GM21390 (cell line): ENCODE measurements around the gene CDC42SE2.
A peak's percentile ranks its signal among the peaks of the same experiment; 100 is the strongest.
"Not testable (repeated sequence)": the region's sequence is repeated elsewhere in the genome, so short reads cannot be mapped to it uniquely, and the experiment has no call there.

Experiments used
- ATAC-seq: cut with Tn5 transposase; IDR thresholded peaks from one replicate; pipeline ENCODE4 v1.9.1; 2021; ENCODE audit not compliant: unreplicated experiment

The CDC42SE2 gene

GRCh38 chr5:131277875-131278740 lies 14.3 kb downstream of the CDC42SE2 start:
- no peak for ATAC-seq

GRCh38 chr5:131278741-131279124 lies 14.9 kb downstream of the CDC42SE2 start:
- ATAC-seq = not testable (repeated sequence)

GRCh38 chr5:131279204-131279603 lies 15.4 kb downstream of the CDC42SE2 start:
- peak; percentile 28 for ATAC-seq

- no peak for ATAC-seq
Measured at GRCh38 chr5:131280417-131280816, 16.6 kb downstream of the CDC42SE2 start.

- ATAC-seq = peak; percentile 45
Measured at GRCh38 chr5:131281133-131281867, 17.4 kb downstream of the CDC42SE2 start.

GRCh38 chr5:131281868-131282234 lies 18.0 kb downstream of the CDC42SE2 start:
- ATAC-seq = no peak

- no peak for ATAC-seq
Measured at GRCh38 chr5:131282235-131282634, 18.4 kb downstream of the CDC42SE2 start.

- peak; percentile 40 for ATAC-seq
Measured at GRCh38 chr5:131285703-131286399, 22.0 kb downstream of the CDC42SE2 start.

GRCh38 chr5:131286400-131286715 lies 22.5 kb downstream of the CDC42SE2 start:
- ATAC-seq = no peak

GRCh38 chr5:131288328-131288727 lies 24.5 kb downstream of the CDC42SE2 start:
- ATAC-seq = no peak

- peak; percentile 45 for ATAC-seq
Measured at GRCh38 chr5:131289738-131290137, 25.9 kb downstream of the CDC42SE2 start.

- no peak for ATAC-seq
Measured at GRCh38 chr5:131296213-131296672, 32.4 kb downstream of the CDC42SE2 start.

GRCh38 chr5:131297886-131298285 lies 34.0 kb downstream of the CDC42SE2 start:
- ATAC-seq = no peak

GRCh38 chr5:131299465-131299864 lies 35.6 kb downstream of the CDC42SE2 start:
- no peak for ATAC-seq

- ATAC-seq = no peak
Measured at GRCh38 chr5:131302506-131302905, 38.7 kb downstream of the CDC42SE2 start.

GRCh38 chr5:131303537-131303936 lies 39.7 kb downstream of the CDC42SE2 start:
- no peak for ATAC-seq

- no peak for ATAC-seq
Measured at GRCh38 chr5:131304414-131304813, 40.6 kb downstream of the CDC42SE2 start.

GRCh38 chr5:131305138-131305689 lies 41.4 kb downstream of the CDC42SE2 start:
- ATAC-seq = no peak

GRCh38 chr5:131305906-131306305 lies 42.1 kb downstream of the CDC42SE2 start:
- ATAC-seq = no peak

- not testable (repeated sequence) for ATAC-seq
Measured at GRCh38 chr5:131312235-131312772, 48.5 kb downstream of the CDC42SE2 start.

- ATAC-seq = no peak
Measured at GRCh38 chr5:131316026-131316425, 52.2 kb downstream of the CDC42SE2 start.
